PC-3 (cell line): Measurements from ENCODE around the gene AFF3.

ENCODE experiments used
- EZH2 ChIP-seq: fragments of 300-600 bp; sonication (generic); IDR thresholded peaks from one replicate; pipeline ENCODE4 v1.6.1; 2017; ENCODE audit warnings: antibody characterized with exemption, mild to moderate bottlenecking, low read length; ENCODE audit not compliant: unreplicated experiment
- EZH2phosphoT487 ChIP-seq: fragments of 300-600 bp; sonication (generic); IDR thresholded peaks from 2 replicates; pipeline ENCODE4 v1.6.1; 2018; ENCODE audit warnings: mild to moderate bottlenecking, antibody characterized with exemption, low read length, borderline replicate concordance
- TF ChIP-seq, protein P1 (sequence below): fragments of 300-600 bp; sonication (generic); conservative IDR thresholded peaks from 2 replicates; pipeline ENCODE4 v1.5.1; 2017; ENCODE audit warnings: antibody characterized with exemption, low read depth, mild to moderate bottlenecking, low read length

DNA sequence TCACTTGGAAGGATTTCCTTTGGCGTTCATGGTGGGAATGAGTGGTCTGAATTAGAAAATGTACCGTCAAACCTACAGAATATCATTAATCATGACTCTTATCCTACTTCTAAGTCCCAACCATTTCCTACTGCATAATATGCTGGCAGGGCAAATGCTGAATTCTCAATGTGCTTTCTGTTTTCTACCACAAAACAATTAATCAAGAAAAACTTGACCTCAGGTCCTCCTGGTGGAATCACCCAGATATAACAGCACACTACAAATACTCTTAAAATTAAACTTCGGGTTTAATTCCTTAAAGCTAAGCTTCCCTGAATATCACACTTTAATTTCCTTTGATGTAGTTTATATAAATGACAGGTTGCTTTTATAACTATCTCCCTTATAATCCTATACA, 301.6 kb downstream of the AFF3 start:
- TF ChIP-seq, protein P1, sequence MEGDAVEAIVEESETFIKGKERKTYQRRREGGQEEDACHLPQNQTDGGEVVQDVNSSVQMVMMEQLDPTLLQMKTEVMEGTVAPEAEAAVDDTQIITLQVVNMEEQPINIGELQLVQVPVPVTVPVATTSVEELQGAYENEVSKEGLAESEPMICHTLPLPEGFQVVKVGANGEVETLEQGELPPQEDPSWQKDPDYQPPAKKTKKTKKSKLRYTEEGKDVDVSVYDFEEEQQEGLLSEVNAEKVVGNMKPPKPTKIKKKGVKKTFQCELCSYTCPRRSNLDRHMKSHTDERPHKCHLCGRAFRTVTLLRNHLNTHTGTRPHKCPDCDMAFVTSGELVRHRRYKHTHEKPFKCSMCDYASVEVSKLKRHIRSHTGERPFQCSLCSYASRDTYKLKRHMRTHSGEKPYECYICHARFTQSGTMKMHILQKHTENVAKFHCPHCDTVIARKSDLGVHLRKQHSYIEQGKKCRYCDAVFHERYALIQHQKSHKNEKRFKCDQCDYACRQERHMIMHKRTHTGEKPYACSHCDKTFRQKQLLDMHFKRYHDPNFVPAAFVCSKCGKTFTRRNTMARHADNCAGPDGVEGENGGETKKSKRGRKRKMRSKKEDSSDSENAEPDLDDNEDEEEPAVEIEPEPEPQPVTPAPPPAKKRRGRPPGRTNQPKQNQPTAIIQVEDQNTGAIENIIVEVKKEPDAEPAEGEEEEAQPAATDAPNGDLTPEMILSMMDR: no peak; the same call in 1 of the 2 replicates
- TF ChIP-seq EZH2 (no peak), EZH2phosphoT487 (no peak)
